Adrenal gland (tissue), 12 donors: ENCODE measurements around the gene RIPOR2. TPM values are rescaled to one million over a fixed set of nuclear protein-coding genes. Genes with fewer than 3 reads are reported as not detected.

Experiments used
- DNase-seq, 7 donors: peaks; one replicate each; pipeline ENCODE4 v3.0.0-alpha.2; 2019 to 2020
- H3K27ac ChIP-seq, 5 donors: fragments of 200-600 bp; sonication (generic) in 4 of 5; 1 replicate in 3 of 5; 2 replicates in 2 of 5; pipeline versions ENCODE4 v1.5.1 to v1.8.0; 2016 to 2020; ENCODE audit warnings: mild to moderate bottlenecking in 1 of 5
- H3K27me3 ChIP-seq: fragments of 200-600 bp; 2 replicates; pipeline ENCODE4 v1.8.0; 2021
- H3K36me3 ChIP-seq, 2 donors: fragments of 200-600 bp; replicated peaks in 1 of 2; 1 replicate in 1 of 2; 2 replicates in 1 of 2; pipeline versions ENCODE4 v1.5.1 to v1.8.0; 2018 to 2022
- H3K4me1 ChIP-seq, 2 donors: fragments of 200-600 bp; replicated peaks in 1 of 2; 1 replicate in 1 of 2; 2 replicates in 1 of 2; pipeline versions ENCODE4 v1.5.1 to v1.8.0; 2018 to 2021
- H3K4me3 ChIP-seq, 4 donors: fragments of 200-600 bp; sonication (generic) in 3 of 4; one replicate each; pipeline ENCODE4 v1.5.1; 2016 to 2018
- H3K9me3 ChIP-seq, 3 donors: fragments of 200-600 bp; sonication (generic) in 1 of 3; replicated peaks in 1 of 3; 1 replicate in 2 of 3; 2 replicates in 1 of 3; pipeline versions ENCODE4 v1.5.1 to v1.8.0; 2016 to 2021
- POLR2A ChIP-seq, 2 donors: fragments of 450-650 bp; IDR thresholded peaks; one replicate each; pipeline ENCODE4 v1.6.1; 2017; ENCODE audit warnings: antibody characterized with exemption in 2 of 2, mild to moderate bottlenecking in 2 of 2, moderate library complexity in 1 of 2
- WGBS, 4 donors: extraction: QIAGEN DNeasy Blood & Tissue Kit in 2 of 4; methylation state at CpG; one replicate each; pipeline versions ENCODE4 v1.1.5 to v1.1.7; 2013 to 2017; 5-methylcytosine and 5-hydroxymethylcytosine counted together
- intact Hi-C, 2 donors: fragments of 100-400 bp; cut with DNase I; formaldehyde crosslinking; loops; one replicate each; pipeline versions ENCODE4 v1.14.1 to v1.15.0; 2022 to 2023
- polyA plus RNA-seq, 3 donors: library from polyadenylated mRNA; stranded (reverse); fragments of 200-250 nt in 2 of 3; fragments of 350-450 nt in 1 of 3; fragmentation: Illumina TruSeq in 1 of 3; extraction: RNeasy Lipid Tissue Mini Kit (QIAGEN cat#74804) in 1 of 3; gene quantifications; one replicate each; pipeline ENCODE4 v1.2.3, GENCODE V29; 2013 to 2014
- total RNA-seq, 9 donors: library from RNA; depleted of rRNA in 4 of 9; stranded (reverse); fragments of >200 nt in 4 of 9; fragments of 120-200 nt in 1 of 9; fragmentation: NEBNext Ultra II Directional in 1 of 9; extraction: Animal tissue kit (Norgen Biotek cat#: 25700) in 1 of 9; gene quantifications; one replicate each; pipeline versions ENCODE4 v1.1.0 to v1.2.4, GENCODE V29; 2013 to 2023
- TF ChIP-seq, protein P1 (sequence below), 6 experiments: fragments of 450-650 bp in 4 of 6; fragments of 200-600 bp in 2 of 6; sonication (generic) in 1 of 6; IDR thresholded peaks; 1 replicate in 5 of 6; 2 replicates in 1 of 6; pipeline versions ENCODE4 v1.5.1 to v1.8.0; 2016 to 2021; ENCODE audit warnings: antibody characterized with exemption in 6 of 6, mild to moderate bottlenecking in 2 of 6, moderate library complexity in 1 of 6
- donor health status: healthy with polysubstance abuse.
- donor health status: Bipolar disorder and iron deficiency.
- donor health status: DM: yes; HTN: yes; CAD: no.
- donor health status: DM: no; HTN: no; CAD: no.
- donor health status: DM: no; HTN: no; CAD: no.
- donor health status: DM: yes; HTN: yes; CAD: no.

RIPOR2 gene
- total and polyA plus RNA-seq, 12 donors, result 1.7 to 16.2 (median 3.9) TPM

DNA sequence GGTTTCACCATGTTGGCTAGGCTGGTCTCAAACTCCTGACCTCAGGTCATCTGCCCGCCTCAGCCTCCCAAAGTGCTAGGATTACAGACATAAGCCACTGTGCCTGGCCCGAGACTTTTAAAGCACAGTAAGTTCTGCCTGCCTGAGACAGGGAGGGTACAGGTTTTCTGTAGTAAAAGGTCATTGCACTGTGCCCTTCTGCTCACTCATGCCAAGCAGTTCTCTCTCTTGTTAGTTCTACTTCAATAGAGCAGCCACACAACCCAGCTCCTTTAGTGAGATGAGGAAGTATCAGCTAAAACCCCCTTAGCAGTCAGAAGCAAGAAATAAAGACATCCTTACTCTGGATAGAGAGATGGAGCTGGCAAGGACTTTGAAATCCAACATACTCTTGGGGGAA, 84.7 kb downstream of the RIPOR2 start:
- Histone ChIP-seq H3K4me1 (no peaks in the 10 kb centered on the region), H3K27ac (no peak overlapping the region), H3K27me3 (no peaks in the 10 kb centered on the region), H3K9me3 (no peaks in the 10 kb centered on the region), H3K4me3 (no peak overlapping the region), H3K36me3 (no peaks in the 10 kb centered on the region)
- 86 to 100% (median 94%) methylated on average over 1 to 2 of the region's 2 CpGs for WGBS, 4 donors
- DNase-seq, result no peak
- intact Hi-C loops, result no loop called here
- no peak for TF ChIP-seq POLR2A (IDR thresholded peaks at IDR 0.05)
- TF ChIP-seq, protein P1, sequence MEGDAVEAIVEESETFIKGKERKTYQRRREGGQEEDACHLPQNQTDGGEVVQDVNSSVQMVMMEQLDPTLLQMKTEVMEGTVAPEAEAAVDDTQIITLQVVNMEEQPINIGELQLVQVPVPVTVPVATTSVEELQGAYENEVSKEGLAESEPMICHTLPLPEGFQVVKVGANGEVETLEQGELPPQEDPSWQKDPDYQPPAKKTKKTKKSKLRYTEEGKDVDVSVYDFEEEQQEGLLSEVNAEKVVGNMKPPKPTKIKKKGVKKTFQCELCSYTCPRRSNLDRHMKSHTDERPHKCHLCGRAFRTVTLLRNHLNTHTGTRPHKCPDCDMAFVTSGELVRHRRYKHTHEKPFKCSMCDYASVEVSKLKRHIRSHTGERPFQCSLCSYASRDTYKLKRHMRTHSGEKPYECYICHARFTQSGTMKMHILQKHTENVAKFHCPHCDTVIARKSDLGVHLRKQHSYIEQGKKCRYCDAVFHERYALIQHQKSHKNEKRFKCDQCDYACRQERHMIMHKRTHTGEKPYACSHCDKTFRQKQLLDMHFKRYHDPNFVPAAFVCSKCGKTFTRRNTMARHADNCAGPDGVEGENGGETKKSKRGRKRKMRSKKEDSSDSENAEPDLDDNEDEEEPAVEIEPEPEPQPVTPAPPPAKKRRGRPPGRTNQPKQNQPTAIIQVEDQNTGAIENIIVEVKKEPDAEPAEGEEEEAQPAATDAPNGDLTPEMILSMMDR (IDR thresholded peaks at IDR 0.05), result no peak

GRCh38 chr6:24849713-24850112, 86.0 kb downstream of the RIPOR2 start:
- Histone ChIP-seq H3K4me1 (no peaks in the 10 kb centered on the region), H3K9me3 (no peaks in the 10 kb centered on the region), H3K27me3 (no peaks in the 10 kb centered on the region), H3K4me3 (no peak overlapping the region), H3K36me3 (no peaks in the 10 kb centered on the region), H3K27ac (no peak overlapping the region)
- WGBS, 4 donors, result 86 to 96% (median 92%) methylated on average over 7 of the region's 7 CpGs
- intact Hi-C loops, result no loop called here
- DNase-seq, result no peak
- TF ChIP-seq, protein P1 (IDR thresholded peaks at IDR 0.05), result no peak
- no peak for TF ChIP-seq POLR2A (IDR thresholded peaks at IDR 0.05)

DNA sequence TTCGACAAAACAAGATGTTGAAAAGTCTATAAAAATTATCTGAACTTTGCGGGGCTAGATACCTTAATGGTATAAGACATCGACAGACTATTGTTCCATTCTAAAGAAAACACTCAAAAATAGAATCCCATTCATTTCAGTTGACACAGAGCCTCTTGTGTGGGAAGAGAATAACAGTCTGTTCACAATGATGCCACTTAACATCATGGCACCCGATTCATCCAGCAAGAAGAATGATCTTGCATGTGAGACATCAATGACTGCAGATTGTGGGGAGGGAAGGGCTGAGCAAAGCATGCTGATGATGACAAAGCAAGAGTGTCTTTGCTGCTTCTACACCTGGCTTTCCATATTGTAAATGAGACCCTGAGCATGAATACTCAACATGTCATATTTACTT, 87.3 kb downstream of the RIPOR2 start:
- no peak for TF ChIP-seq POLR2A (IDR thresholded peaks at IDR 0.05)
- TF ChIP-seq, protein P1 (IDR thresholded peaks at IDR 0.05), result no peak
- 90 to 94% (median 92%) methylated on average over 4 of the region's 4 CpGs for WGBS, 4 donors
- H3K27ac ChIP-seq, result no peak overlapping the region

DNA sequence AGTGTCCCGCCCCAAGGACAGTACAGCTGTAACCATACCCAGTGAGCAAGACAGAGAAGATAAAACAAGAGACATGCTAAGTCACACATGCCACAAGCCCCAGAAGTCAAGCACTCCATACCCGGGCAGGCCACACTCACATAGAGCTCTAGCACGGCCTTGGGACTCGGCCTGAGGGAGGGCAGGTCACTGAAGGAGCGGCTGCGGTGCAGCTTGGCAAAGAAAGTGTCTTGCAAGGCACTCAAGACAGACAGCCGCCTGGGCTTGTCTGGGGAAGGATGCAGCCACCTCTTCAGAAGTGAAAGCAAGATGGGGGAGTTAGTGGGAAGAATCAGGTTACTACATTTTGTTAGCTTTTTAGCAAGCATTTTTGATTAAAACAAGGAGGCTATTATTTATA, 88.4 kb downstream of the RIPOR2 start:
- Histone ChIP-seq H3K4me3 (no peak overlapping the region), H3K27ac (no peak overlapping the region), H3K4me1 (no peaks in the 10 kb centered on the region), H3K36me3 (no peaks in the 10 kb centered on the region), H3K27me3 (no peaks in the 10 kb centered on the region), H3K9me3 (no peaks in the 10 kb centered on the region)
- WGBS, 4 donors, result 44 to 78% (median 56%) methylated on average over 7 of the region's 7 CpGs
- TF ChIP-seq, protein P1 (IDR thresholded peaks at IDR 0.05), result no peak
- TF ChIP-seq POLR2A (IDR thresholded peaks at IDR 0.05), result no peak
- intact Hi-C loops, result no loop called here
- DNase-seq, result peak in 4 of 7 donors; percentile 24 to 40 (median 26)

More for the DNA sequence above, 87.3 kb downstream of the RIPOR2 start:
- no peaks in the 10 kb centered on the region for H3K9me3 ChIP-seq
- no peak overlapping the region for H3K4me3 ChIP-seq
- no peaks in the 10 kb centered on the region for H3K36me3 ChIP-seq
- intact Hi-C loops, result no loop called here
- no peaks in the 10 kb centered on the region for H3K27me3 ChIP-seq
- H3K4me1 ChIP-seq, result no peaks in the 10 kb centered on the region
- no peak for DNase-seq
